Activated T-cell treated with anti-CD3 and anti-CD28 coated beads, Interleukin-2, amount 50 U/mL, for 4 hours (primary cell): ENCODE results near the gene IVL. TPM values are rescaled to one million over a fixed set of nuclear protein-coding genes. Genes with fewer than 3 reads are reported as not detected.

Experiments used
- ATAC-seq, 2 donors: fragments of 200-7000 bp; cut with Tn5 transposase; one replicate each; pipeline ENCODE4 v1.10.0; 2021
- DNase-seq: peaks from one replicate; pipeline ENCODE4 v3.0.0-alpha.2; 2020
- H3K27me3 Mint-ChIP-seq: one replicate; pipeline ENCODE4 v1.8.0; 2021; ENCODE audit warnings: low read depth, mixed read lengths
- H3K36me3 Mint-ChIP-seq: one replicate; pipeline ENCODE4 v1.8.0; 2022; ENCODE audit warnings: mixed read lengths; ENCODE audit not compliant: insufficient read depth
- H3K4me1 Mint-ChIP-seq: one replicate; pipeline ENCODE4 v1.8.0; 2021; ENCODE audit warnings: low read depth, mixed read lengths
- H3K4me3 Mint-ChIP-seq: one replicate; pipeline ENCODE4 v1.8.0; 2021; ENCODE audit warnings: mild to moderate bottlenecking, moderate library complexity, mixed read lengths
- H3K9me3 Mint-ChIP-seq: one replicate; pipeline ENCODE4 v1.8.0; 2021; ENCODE audit warnings: mixed read lengths
- total RNA-seq, 3 donors: library from RNA; stranded (reverse); gene quantifications; one replicate each; pipeline ENCODE4 v1.2.1, GENCODE V29; 2021

IVL gene
- total RNA-seq, 3 donors from 2014 or later = not detected

DNA sequence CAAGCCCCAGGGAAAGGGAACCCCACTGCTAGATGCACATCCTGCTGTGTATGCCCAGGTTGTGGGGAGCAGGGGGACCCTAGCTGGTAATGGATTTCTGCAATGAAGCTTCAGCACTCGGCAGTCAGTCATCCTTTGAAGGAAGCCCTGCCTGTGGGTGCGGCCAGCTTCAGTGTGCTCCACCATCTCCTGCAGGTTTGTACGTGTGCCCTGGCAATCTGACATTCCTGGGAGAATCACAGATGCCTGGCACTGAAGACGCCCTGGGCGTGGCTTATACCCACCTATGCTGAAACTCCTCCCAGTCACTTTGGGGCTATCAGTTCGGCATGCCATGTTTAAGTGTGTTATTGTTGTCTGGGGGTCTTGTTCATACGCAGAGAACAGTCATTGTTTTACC lies 45.4 kb downstream of the IVL start:
- ATAC-seq (no peak), DNase-seq (no peak)
- Mint-ChIP-seq H3K36me3 (no peaks in the 10 kb centered on the region), H3K9me3 (no peaks in the 10 kb centered on the region), H3K4me1 (no peaks in the 10 kb centered on the region), H3K4me3 (no peak overlapping the region), H3K27me3 (peaks cover 12% of the 10 kb centered on the region)

DNA sequence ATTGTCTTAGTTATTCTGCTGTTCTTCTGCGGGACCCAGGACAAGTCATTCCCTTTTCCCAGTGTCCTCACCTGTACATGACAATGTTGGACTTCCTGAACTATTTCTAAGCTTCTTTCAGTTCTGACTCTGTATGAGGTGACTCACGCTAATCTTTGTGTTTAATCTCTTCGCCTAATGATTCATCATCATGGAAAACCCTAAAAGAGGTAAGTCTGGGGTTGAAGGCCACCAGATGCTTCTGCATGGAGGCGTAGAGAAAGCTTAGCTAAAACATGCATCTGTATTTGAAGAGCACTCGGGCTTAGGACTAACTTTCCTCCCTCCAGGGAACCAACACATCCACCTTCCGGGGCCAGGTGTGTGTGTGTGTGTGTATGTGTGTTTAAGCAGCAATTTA lies 46.1 kb downstream of the IVL start:
- Mint-ChIP-seq H3K4me1 (no peaks in the 10 kb centered on the region), H3K4me3 (no peak overlapping the region), H3K27me3 (peaks cover 12% of the 10 kb centered on the region), H3K36me3 (no peaks in the 10 kb centered on the region), H3K9me3 (no peaks in the 10 kb centered on the region)
- DNase-seq (no peak), ATAC-seq (no peak)

DNA sequence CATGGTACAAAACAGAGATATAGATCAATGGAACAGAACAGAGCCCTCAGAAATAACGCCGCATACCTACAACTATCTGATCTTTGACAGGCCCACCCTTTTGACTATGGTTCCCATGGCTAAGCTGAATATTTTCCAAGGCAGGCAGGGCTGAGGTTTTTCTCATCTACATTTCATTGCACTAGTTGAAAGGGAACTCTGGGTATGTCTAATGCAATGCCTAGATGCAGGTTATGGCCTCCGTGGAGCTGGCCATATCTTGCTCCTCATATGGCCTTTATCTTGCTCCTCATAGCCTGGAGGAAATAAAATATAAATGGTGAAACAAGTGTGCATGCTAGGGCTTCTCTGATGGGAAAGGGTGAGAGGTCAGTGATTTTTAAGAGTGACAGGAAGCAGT lies 49.2 kb downstream of the IVL start:
- H3K4me3 Mint-ChIP-seq = no peak overlapping the region
- H3K27me3 Mint-ChIP-seq = peaks cover 8% of the 10 kb centered on the region
- ATAC-seq = no peak
- no peaks in the 10 kb centered on the region for H3K4me1 Mint-ChIP-seq
- no peaks in the 10 kb centered on the region for H3K36me3 Mint-ChIP-seq
- no peaks in the 10 kb centered on the region for H3K9me3 Mint-ChIP-seq
- no peak for DNase-seq

DNA sequence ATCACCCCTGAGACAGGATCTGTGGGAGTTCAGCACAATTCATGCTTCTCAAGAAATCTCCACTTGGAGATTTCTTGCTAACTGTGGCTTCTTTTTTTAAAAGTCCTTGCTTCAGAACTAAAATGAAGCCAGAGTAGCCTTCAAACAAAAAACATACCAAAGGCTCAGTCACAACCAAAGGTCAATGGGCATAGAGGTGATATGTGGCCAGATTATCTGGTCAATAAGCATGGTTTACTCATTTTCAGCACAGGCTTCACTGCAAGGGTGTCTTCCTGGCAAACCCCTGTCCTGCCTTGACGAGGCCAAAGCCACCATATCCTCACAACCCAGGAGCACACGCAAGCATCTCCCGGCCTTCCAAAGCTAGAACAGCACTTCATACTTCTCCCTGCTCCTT lies 50.9 kb downstream of the IVL start:
- Mint-ChIP-seq H3K4me1 (no peaks in the 10 kb centered on the region), H3K9me3 (no peaks in the 10 kb centered on the region), H3K27me3 (peaks cover 7% of the 10 kb centered on the region), H3K4me3 (no peak overlapping the region), H3K36me3 (no peaks in the 10 kb centered on the region)
- ATAC-seq (no peak), DNase-seq (no peak)

DNA sequence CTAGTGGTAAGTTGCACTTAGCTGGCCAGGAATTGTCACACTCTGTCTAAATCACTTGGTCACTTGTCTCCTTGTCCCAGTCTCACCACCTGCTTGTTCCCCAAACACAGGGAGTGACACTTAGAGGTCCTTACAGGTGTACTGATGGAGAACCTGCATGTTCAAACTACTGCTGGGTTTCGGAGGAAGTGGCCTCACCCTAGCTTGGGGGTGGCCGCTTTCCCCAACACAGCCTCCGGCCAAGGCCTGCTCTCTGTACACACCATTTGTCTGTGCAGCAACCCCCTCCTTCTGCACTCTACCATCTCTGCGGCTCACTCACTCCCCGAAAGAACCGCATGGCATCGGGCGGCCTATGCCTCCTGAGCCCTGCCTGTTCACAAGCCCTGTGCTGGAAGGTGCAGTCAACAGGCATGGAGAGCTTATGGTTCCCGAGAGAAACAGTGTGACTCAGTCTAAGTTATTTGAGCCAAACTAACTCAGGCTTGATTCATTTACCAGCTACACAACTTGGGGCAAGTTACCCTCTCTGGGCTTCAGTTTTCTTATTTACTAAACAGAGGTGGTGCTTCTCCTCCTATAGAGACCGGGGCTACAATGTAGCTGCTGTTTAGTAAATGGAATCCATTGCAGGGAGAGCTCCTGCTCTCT lies 51.6 kb downstream of the IVL start:
- no peak for DNase-seq
- Mint-ChIP-seq H3K9me3 (no peaks in the 10 kb centered on the region), H3K4me1 (no peaks in the 10 kb centered on the region), H3K27me3 (peaks cover 7% of the 10 kb centered on the region), H3K4me3 (no peak overlapping the region), H3K36me3 (no peaks in the 10 kb centered on the region)
- no peak for ATAC-seq

DNA sequence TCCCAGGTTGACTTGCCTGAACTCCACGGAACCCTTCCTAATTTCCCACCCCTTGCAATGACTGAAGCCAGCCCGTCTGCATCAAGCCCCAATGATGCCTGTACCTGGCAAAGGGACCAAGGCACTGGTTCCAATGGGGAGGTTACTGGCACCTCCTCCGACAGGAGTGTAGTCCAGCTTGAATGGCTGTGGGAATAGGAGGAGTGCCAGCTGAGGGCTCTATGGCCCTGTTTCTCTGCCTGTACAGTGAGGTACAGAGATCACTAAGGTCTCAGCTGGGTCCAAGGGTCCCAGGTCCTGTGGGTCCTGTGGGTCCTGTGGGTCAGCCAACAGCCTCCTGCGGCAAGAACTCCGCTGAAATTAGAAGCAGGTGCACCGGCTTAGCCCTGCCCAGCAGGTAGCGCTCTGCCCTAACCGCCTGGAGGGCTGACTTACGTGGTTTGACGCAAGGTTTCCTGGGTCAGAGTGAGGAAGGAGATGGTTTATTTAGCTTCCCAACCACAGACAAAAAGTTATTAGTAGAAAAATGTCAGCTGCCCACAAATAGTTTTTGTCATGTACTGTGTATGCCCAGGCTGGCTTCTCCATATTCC lies 52.2 kb downstream of the IVL start:
- Mint-ChIP-seq H3K9me3 (no peaks in the 10 kb centered on the region), H3K4me1 (no peaks in the 10 kb centered on the region), H3K36me3 (no peaks in the 10 kb centered on the region), H3K27me3 (peaks cover 10% of the 10 kb centered on the region), H3K4me3 (no peak overlapping the region)
- DNase-seq = no peak
- ATAC-seq = no peak

Other genes starting within 250 kb of the IVL start
- not detected for gene LCE2D, start 245.2 kb upstream of the IVL start, total RNA-seq
- not detected for gene LCE2C, start 233.3 kb upstream of the IVL start, total RNA-seq
- gene LCE2B, start 222.4 kb upstream of the IVL start, total RNA-seq = not detected
- gene LCE2A, start 210.2 kb upstream of the IVL start, total RNA-seq = not detected
- gene LCE4A, start 200.4 kb upstream of the IVL start, total RNA-seq = not detected
- not detected for gene KPRP, start 150.5 kb upstream of the IVL start, total RNA-seq
- not detected for gene LCE1F, start 133.4 kb upstream of the IVL start, total RNA-seq
- gene LCE1E, start 122.3 kb upstream of the IVL start, total RNA-seq = not detected
- not detected for gene LCE1D, start 111.8 kb upstream of the IVL start, total RNA-seq
- not detected for gene LCE1C, start 101.9 kb upstream of the IVL start, total RNA-seq
- not detected for gene LCE1B, start 96.6 kb upstream of the IVL start, total RNA-seq
- gene LCE1A, start 81.1 kb upstream of the IVL start, total RNA-seq = not detected
- gene LCE6A, start 65.7 kb upstream of the IVL start, total RNA-seq = not detected
- gene LCE7A, start 48.5 kb upstream of the IVL start, total RNA-seq = not detected
- not detected for gene SMCP, start 30.2 kb upstream of the IVL start, total RNA-seq
- not detected for gene SPRR5, start 38.7 kb downstream of the IVL start, total RNA-seq
- not detected for gene SPRR4, start 62.1 kb downstream of the IVL start, total RNA-seq
- not detected for gene SPRR1A, start 75.5 kb downstream of the IVL start, total RNA-seq
- gene SPRR3, start 93.2 kb downstream of the IVL start, total RNA-seq = not detected
- gene SPRR1B, start 122.7 kb downstream of the IVL start, total RNA-seq = not detected
- not detected for gene SPRR2D, start 132.6 kb downstream of the IVL start, total RNA-seq
- gene SPRR2A, start 149.0 kb downstream of the IVL start, total RNA-seq = not detected
- gene SPRR2B, start 163.1 kb downstream of the IVL start, total RNA-seq = not detected
- gene SPRR2E, start 186.0 kb downstream of the IVL start, total RNA-seq = not detected
- gene SPRR2F, start 205.0 kb downstream of the IVL start, total RNA-seq = not detected
- not detected for gene SPRR2G, start 242.3 kb downstream of the IVL start, total RNA-seq